A549 (cell line): ENCODE results near the gene DIS3L2. TPM values are rescaled to one million over a fixed set of nuclear protein-coding genes. Genes with fewer than 3 reads are reported as not detected.
A peak's percentile ranks its signal among the peaks of the same experiment; 100 is the strongest.

Experiments
- ATAC-seq, 2 experiments: fragments of 200-7000 bp in 1 of 2; fragments of >200 bp in 1 of 2; cut with Nextera tagmentation in 1 of 2; cut with Tn5 transposase in 1 of 2; 3 replicates each; pipeline versions ENCODE4 v1.8.0 to v1.9.1; 2018 to 2020; ENCODE audit warnings: mild to moderate bottlenecking in 1 of 2, moderate library complexity in 1 of 2
- CTCF ChIA-PET: fragments of 300-600 bp; sonication (Branson Sonifier 250); formaldehyde crosslinking; extraction: SDS; loops from one replicate; lab custom pipeline; 2021; ENCODE audit warnings: antibody characterized with exemption, inconsistent platforms; lab: Yijun Ruan, JAX
- POLR2A ChIA-PET: fragments of 350-600 bp; formaldehyde crosslinking; extraction: SDS; loops from one replicate; lab custom pipeline; 2021; ENCODE audit warnings: antibody characterized with exemption, inconsistent platforms; lab: Yijun Ruan, JAX
- DNase-seq, 2 experiments: peaks; one replicate each; pipeline versions ENCODE4 v3.0.0 to v3.0.0-alpha.2; 2011 to 2016; ENCODE audit warnings: low read depth in 1 of 2, low spot score in 1 of 2
- FAIRE-seq: peaks from 2 replicates; lab custom pipeline; 2011; peaks lifted over from hg19 to GRCh38; lab: Jason Lieb, UNC
- H3K27ac ChIP-seq, 2 experiments: fragments of >200 bp; sonication (Bioruptor Twin); formaldehyde crosslinking; 3 replicates each; pipeline ENCODE4 v1.5.1; 2016 to 2017
- H3K4me1 ChIP-seq: fragments of >200 bp; sonication (Bioruptor Twin); formaldehyde crosslinking; 3 replicates; pipeline ENCODE4 v1.6.1; 2016
- H3K4me2 ChIP-seq: fragments of >200 bp; sonication (Bioruptor Twin); formaldehyde crosslinking; 3 replicates; pipeline ENCODE4 v1.6.1; 2016
- H3K4me3 ChIP-seq: fragments of >200 bp; sonication (Bioruptor Twin); formaldehyde crosslinking; 3 replicates; pipeline ENCODE4 v1.5.1; 2016
- H3K9me3 ChIP-seq: fragments of >200 bp; sonication (Bioruptor Twin); formaldehyde crosslinking; 3 replicates; pipeline ENCODE4 v1.6.1; 2016
- BHLHE40 ChIP-seq: IDR thresholded peaks from 2 replicates; pipeline ENCODE4 v1.6.1; 2012; ENCODE audit warnings: low read depth, low read length, inconsistent platforms
- CBX8 ChIP-seq: fragments of 200-600 bp; sonication (generic); IDR thresholded peaks from 2 replicates; pipeline ENCODE4 v1.6.1; 2016
- CHD2 ChIP-seq: fragments of 150-350 bp; IDR thresholded peaks from 2 replicates; pipeline ENCODE4 v1.6.1; 2014; ENCODE audit warnings: low read length; ENCODE audit not compliant: partially characterized antibody
- FOSB ChIP-seq: fragments of 250-450 bp; sonication (Bioruptor Pico); IDR thresholded peaks from 2 replicates; pipeline ENCODE4 v1.5.0; 2020; ENCODE audit warnings: mild to moderate bottlenecking, moderate library complexity
- FOXS1 ChIP-seq: fragments of 250-450 bp; sonication (Bioruptor Pico); IDR thresholded peaks from 2 replicates; pipeline ENCODE4 v1.5.0; 2020; ENCODE audit warnings: mild to moderate bottlenecking, moderate library complexity
- HDAC2 ChIP-seq: fragments of 200-600 bp; sonication (generic); IDR thresholded peaks from 2 replicates; pipeline ENCODE4 v1.6.1; 2016
- HEYL ChIP-seq: fragments of 250-450 bp; sonication (Bioruptor Pico); IDR thresholded peaks from 2 replicates; pipeline ENCODE4 v1.8.0; 2021; ENCODE audit warnings: mild to moderate bottlenecking, moderate library complexity
- JUN ChIP-seq, 2 experiments: fragments of >200 bp; sonication (Bioruptor Twin); formaldehyde crosslinking; IDR thresholded peaks; 2 replicates in 1 of 2; 3 replicates in 1 of 2; pipeline ENCODE4 v1.6.1; 2016 to 2017
- KDM1A ChIP-seq: fragments of 200-600 bp; sonication (generic); IDR thresholded peaks from 2 replicates; pipeline ENCODE4 v1.6.1; 2016; ENCODE audit warnings: low read depth, mild to moderate bottlenecking
- MAFK ChIP-seq: fragments of 450-650 bp; IDR thresholded peaks from 2 replicates; pipeline ENCODE4 v1.6.1; 2014; ENCODE audit not compliant: partially characterized antibody
- MAZ ChIP-seq: fragments of 150-350 bp; IDR thresholded peaks from 2 replicates; pipeline ENCODE4 v1.6.1; 2014; ENCODE audit warnings: antibody characterized with exemption, low read depth, low read length, borderline replicate concordance
- NFE2L2 ChIP-seq: fragments of 150-350 bp; conservative IDR thresholded peaks from 2 replicates; pipeline ENCODE4 v1.6.1; 2014; ENCODE audit warnings: low read length
- PHF8 ChIP-seq: fragments of 200-600 bp; sonication (generic); IDR thresholded peaks from 2 replicates; pipeline ENCODE4 v1.6.1; 2016; ENCODE audit warnings: low read depth, mild to moderate bottlenecking, antibody characterized with exemption, moderate library complexity, borderline replicate concordance
- POLR2AphosphoS2 ChIP-seq: conservative IDR thresholded peaks from 2 replicates; pipeline ENCODE4 v1.6.1; 2012; ENCODE audit warnings: low read length, improper control_type of control experiment, inconsistent platforms
- RAD21 ChIP-seq, 2 experiments: fragments of >200 bp in 1 of 2; sonication (Bioruptor Twin) in 1 of 2; formaldehyde crosslinking in 1 of 2; IDR thresholded peaks in 1 of 2; conservative IDR thresholded peaks in 1 of 2; 2 replicates in 1 of 2; 3 replicates in 1 of 2; pipeline ENCODE4 v1.6.1; 2012 to 2018; ENCODE audit warnings: inconsistent platforms in 1 of 2
- RFX5 ChIP-seq: fragments of 450-650 bp; IDR thresholded peaks from 2 replicates; pipeline ENCODE4 v1.7.1; 2014; ENCODE audit warnings: antibody characterized with exemption, mild to moderate bottlenecking, moderate library complexity
- RNF2 ChIP-seq: fragments of 200-600 bp; sonication (generic); IDR thresholded peaks from 2 replicates; pipeline ENCODE4 v1.6.1; 2016; ENCODE audit warnings: low read depth, mild to moderate bottlenecking, antibody characterized with exemption, moderate library complexity, borderline replicate concordance
- SMC3 ChIP-seq: fragments of >200 bp; sonication (Bioruptor Twin); formaldehyde crosslinking; IDR thresholded peaks from 3 replicates; pipeline ENCODE4 v1.6.1; 2018; ENCODE audit warnings: inconsistent platforms
- SREBF2 ChIP-seq: fragments of 450-650 bp; IDR thresholded peaks from 2 replicates; pipeline ENCODE4 v1.6.1; 2014; ENCODE audit warnings: mild to moderate bottlenecking, moderate library complexity
- TP53 ChIP-seq: fragments of 250-450 bp; sonication (Bioruptor Pico); IDR thresholded peaks from 2 replicates; pipeline ENCODE4 v1.5.0; 2021; ENCODE audit warnings: mild to moderate bottlenecking, moderate library complexity
- ZSCAN20 ChIP-seq: fragments of 250-450 bp; sonication (Bioruptor Pico); IDR thresholded peaks from 2 replicates; pipeline ENCODE4 v1.8.0; 2022; ENCODE audit warnings: mild to moderate bottlenecking, moderate library complexity
- WGBS: methylation state at CpG from one replicate; pipeline ENCODE4 v1.1.6; 2017; ENCODE audit errors: missing lambda C conversion rate; 5-methylcytosine and 5-hydroxymethylcytosine counted together
- polyA plus RNA-seq, 4 experiments: library from polyadenylated mRNA; depleted of rRNA in 3 of 4; stranded (reverse); fragments of >200 nt; fragmentation: RNase III in 1 of 4; extraction: RNeasy Plus Mini Kit Qiagen cat#74134 plus additional on column Dnase treatment in 1 of 4; gene quantifications; 2 replicates in 3 of 4; 3 replicates in 1 of 4; pipeline ENCODE4 v1.2.3, GENCODE V29; 2011 to 2017
- TF ChIP-seq, protein P1 (sequence below): fragments of 200-600 bp; sonication (generic); IDR thresholded peaks from 2 replicates; pipeline ENCODE4 v1.6.1; 2016; ENCODE audit warnings: antibody characterized with exemption, mild to moderate bottlenecking, moderate library complexity
- TF ChIP-seq, protein P2 (sequence below): fragments of >200 bp; sonication (Bioruptor Twin); formaldehyde crosslinking; IDR thresholded peaks from 3 replicates; pipeline ENCODE4 v1.5.1; 2016
- TF ChIP-seq, protein P3 (sequence below): IDR thresholded peaks from 2 replicates; pipeline ENCODE4 v1.6.1; 2012

Gene DIS3L2
- polyA plus RNA-seq, 2 of the 4 experiments (the other 2 are of a cell fraction): 14.9 to 15.4 TPM

DNA sequence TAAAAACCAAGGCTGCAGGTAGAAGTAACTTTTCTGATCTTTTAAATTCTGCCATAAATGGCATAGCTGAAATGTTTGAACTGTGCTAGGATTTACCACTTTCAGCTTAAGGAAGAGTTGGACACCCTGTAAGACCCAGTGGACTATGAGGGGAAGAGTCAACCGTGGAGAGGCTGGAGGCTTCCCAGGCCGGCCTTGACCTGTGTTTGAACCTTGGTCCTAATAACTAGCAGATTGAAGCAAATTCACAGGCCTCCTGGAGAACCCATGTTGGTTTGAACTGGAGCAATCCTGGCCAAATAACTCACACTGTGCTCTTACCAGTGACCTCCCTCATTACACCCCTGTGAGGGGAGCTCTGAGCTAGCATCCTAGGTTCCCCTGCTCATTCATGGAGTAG, 329.8 kb downstream of the DIS3L2 start (continued):
- TF ChIP-seq, protein P1, sequence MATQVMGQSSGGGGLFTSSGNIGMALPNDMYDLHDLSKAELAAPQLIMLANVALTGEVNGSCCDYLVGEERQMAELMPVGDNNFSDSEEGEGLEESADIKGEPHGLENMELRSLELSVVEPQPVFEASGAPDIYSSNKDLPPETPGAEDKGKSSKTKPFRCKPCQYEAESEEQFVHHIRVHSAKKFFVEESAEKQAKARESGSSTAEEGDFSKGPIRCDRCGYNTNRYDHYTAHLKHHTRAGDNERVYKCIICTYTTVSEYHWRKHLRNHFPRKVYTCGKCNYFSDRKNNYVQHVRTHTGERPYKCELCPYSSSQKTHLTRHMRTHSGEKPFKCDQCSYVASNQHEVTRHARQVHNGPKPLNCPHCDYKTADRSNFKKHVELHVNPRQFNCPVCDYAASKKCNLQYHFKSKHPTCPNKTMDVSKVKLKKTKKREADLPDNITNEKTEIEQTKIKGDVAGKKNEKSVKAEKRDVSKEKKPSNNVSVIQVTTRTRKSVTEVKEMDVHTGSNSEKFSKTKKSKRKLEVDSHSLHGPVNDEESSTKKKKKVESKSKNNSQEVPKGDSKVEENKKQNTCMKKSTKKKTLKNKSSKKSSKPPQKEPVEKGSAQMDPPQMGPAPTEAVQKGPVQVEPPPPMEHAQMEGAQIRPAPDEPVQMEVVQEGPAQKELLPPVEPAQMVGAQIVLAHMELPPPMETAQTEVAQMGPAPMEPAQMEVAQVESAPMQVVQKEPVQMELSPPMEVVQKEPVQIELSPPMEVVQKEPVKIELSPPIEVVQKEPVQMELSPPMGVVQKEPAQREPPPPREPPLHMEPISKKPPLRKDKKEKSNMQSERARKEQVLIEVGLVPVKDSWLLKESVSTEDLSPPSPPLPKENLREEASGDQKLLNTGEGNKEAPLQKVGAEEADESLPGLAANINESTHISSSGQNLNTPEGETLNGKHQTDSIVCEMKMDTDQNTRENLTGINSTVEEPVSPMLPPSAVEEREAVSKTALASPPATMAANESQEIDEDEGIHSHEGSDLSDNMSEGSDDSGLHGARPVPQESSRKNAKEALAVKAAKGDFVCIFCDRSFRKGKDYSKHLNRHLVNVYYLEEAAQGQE: no peak
- no peak for TF ChIP-seq NFE2L2

DNA sequence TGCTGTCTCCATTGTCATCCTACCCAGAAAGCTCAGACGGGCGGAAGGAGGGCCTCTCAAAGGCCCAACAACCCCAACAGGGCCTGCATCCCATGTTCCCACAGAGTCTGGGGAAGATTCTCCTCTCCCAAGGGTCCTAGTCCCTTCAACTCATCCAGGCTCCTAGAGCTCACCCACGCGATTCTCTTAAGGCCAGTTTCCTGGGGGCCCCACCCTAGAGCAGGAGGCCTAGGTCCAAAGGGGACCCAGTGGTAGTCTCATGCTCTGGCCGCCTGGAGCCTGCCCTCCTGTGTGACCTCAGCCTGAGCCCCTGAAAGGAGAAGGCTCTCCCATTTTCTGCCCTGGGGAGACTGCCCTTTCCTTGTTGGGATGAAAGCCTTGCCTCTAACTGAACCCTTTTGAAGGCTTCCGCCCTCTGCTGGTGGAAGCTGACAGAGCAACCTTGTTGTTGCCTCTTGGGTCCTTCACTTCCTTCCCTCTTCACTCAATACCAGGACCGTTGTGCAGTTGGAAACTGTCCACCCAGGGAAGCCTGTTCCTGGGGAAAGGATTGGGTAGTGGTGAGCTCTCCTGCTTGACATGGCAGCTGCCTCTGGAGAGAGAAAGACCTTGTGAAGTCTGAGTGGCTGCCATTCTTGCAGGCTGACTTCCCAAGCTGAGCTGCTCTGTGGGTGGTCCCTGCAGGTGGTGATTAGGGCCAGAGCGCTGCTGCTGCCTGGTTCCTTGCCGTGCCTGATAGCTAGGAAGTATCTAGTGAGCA, 331.1 kb downstream of the DIS3L2 start:
- CTCF ChIA-PET: interaction anchor here (0.7 to 4.3 kb wide), 20 partner anchors 10 to 392 kb away, joined by 3 to 25 read pairs (median 5); partner anchors contain the start of gene NPPC
- WGBS: 65% methylated on average over 9 of the region's 9 CpGs
- Histone ChIP-seq H3K9me3 (no peaks in the 10 kb centered on the region), H3K4me2 (no peak overlapping the region), H3K27ac (no peak overlapping the region), H3K4me3 (no peak overlapping the region), H3K4me1 (no peaks in the 10 kb centered on the region)
- TF ChIP-seq RFX5 (no peak), MAFK (no peak), SMC3 (peak; percentile 41), RAD21 (conservative IDR thresholded peaks at IDR 0.05 in 1 of 2, IDR thresholded peaks at IDR 0.05 in 1 of 2) (peak; percentile 36 to 49; a peak in 4 of 5 replicates), BHLHE40 (no peak), RNF2 (no peak), ZSCAN20 (CRISPR knock-in tag) (no peak), JUN (IDR thresholded peaks at IDR 0.05) (no peak), MAZ (no peak), FOSB (no peak), SREBF2 (no peak), CHD2 (no peak), KDM1A (no peak), TP53 (CRISPR knock-in tag) (no peak), CBX8 (no peak), HEYL (CRISPR knock-in tag) (no peak), FOXS1 (CRISPR knock-in tag) (no peak), POLR2AphosphoS2 (no peak), HDAC2 (no peak), PHF8 (no peak)
- TF ChIP-seq, protein P2, sequence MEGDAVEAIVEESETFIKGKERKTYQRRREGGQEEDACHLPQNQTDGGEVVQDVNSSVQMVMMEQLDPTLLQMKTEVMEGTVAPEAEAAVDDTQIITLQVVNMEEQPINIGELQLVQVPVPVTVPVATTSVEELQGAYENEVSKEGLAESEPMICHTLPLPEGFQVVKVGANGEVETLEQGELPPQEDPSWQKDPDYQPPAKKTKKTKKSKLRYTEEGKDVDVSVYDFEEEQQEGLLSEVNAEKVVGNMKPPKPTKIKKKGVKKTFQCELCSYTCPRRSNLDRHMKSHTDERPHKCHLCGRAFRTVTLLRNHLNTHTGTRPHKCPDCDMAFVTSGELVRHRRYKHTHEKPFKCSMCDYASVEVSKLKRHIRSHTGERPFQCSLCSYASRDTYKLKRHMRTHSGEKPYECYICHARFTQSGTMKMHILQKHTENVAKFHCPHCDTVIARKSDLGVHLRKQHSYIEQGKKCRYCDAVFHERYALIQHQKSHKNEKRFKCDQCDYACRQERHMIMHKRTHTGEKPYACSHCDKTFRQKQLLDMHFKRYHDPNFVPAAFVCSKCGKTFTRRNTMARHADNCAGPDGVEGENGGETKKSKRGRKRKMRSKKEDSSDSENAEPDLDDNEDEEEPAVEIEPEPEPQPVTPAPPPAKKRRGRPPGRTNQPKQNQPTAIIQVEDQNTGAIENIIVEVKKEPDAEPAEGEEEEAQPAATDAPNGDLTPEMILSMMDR: peak; percentile 62
- TF ChIP-seq, protein P3, sequence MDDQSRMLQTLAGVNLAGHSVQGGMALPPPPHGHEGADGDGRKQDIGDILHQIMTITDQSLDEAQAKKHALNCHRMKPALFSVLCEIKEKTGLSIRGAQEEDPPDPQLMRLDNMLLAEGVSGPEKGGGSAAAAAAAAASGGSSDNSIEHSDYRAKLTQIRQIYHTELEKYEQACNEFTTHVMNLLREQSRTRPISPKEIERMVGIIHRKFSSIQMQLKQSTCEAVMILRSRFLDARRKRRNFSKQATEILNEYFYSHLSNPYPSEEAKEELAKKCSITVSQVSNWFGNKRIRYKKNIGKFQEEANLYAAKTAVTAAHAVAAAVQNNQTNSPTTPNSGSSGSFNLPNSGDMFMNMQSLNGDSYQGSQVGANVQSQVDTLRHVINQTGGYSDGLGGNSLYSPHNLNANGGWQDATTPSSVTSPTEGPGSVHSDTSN: no peak
- POLR2A ChIA-PET: no interaction called here
- ATAC-seq (peak; percentile 82 to 95), FAIRE-seq (no peak), DNase-seq (peak; percentile 47 to 64)
